Breast epithelium (tissue), 4 donors: ENCODE data around the gene HTR3B. TPM values are rescaled to one million over a fixed set of nuclear protein-coding genes. Genes with fewer than 3 reads are reported as not detected.

Experiments used
- DNase-seq, 2 donors: peaks; one replicate each; pipeline ENCODE4 v3.0.0-alpha.2; 2019; ENCODE audit warnings: low spot score in 2 of 2
- H3K27ac ChIP-seq, 2 donors: fragments of 200-600 bp; sonication (generic) in 1 of 2; one replicate each; pipeline ENCODE4 v1.5.1; 2016 to 2019; ENCODE audit warnings: mild to moderate bottlenecking in 1 of 2
- H3K27me3 ChIP-seq, 2 donors: fragments of 200-600 bp; sonication (generic) in 1 of 2; one replicate each; pipeline versions ENCODE4 v1.5.1 to v1.6.0; 2017 to 2019; ENCODE audit warnings: control low read depth in 1 of 2, mild to moderate bottlenecking in 1 of 2
- H3K36me3 ChIP-seq: fragments of 200-600 bp; one replicate; pipeline ENCODE4 v1.5.1; 2019
- H3K4me1 ChIP-seq, 2 donors: fragments of 200-600 bp; sonication (generic); one replicate each; pipeline ENCODE4 v1.5.1; 2016 to 2019; ENCODE audit warnings: control low read depth in 1 of 2
- H3K4me3 ChIP-seq, 3 donors: fragments of 200-600 bp; sonication (generic); 1 replicate in 2 of 3; 2 replicates in 1 of 3; pipeline ENCODE4 v1.5.1; 2016 to 2019; ENCODE audit warnings: mild to moderate bottlenecking in 3 of 3, moderate library complexity in 2 of 3
- H3K9me3 ChIP-seq, 2 donors: fragments of 200-600 bp; sonication (generic) in 1 of 2; one replicate each; pipeline ENCODE4 v1.5.1; 2016 to 2019; ENCODE audit warnings: control low read depth in 1 of 2
- POLR2A ChIP-seq: fragments of 450-650 bp; IDR thresholded peaks from one replicate; pipeline ENCODE4 v1.6.1; 2016; ENCODE audit warnings: antibody characterized with exemption, mild to moderate bottlenecking, moderate library complexity
- POLR2AphosphoS5 ChIP-seq, 3 donors: sonication (generic); formaldehyde crosslinking; IDR thresholded peaks; one replicate each; pipeline ENCODE4 v1.6.1; 2017; ENCODE audit warnings: antibody characterized with exemption in 3 of 3
- intact Hi-C: fragments of 100-400 bp; cut with DNase I; formaldehyde crosslinking; loops from one replicate; pipeline ENCODE4 v1.15.1; 2023; ENCODE audit warnings: low total_unique reads
- total RNA-seq, 3 donors: library from RNA; depleted of rRNA; stranded (reverse); fragments of >200 nt; gene quantifications; one replicate each; pipeline ENCODE4 v1.1.0, GENCODE V29; 2016
- TF ChIP-seq, protein P1 (sequence below), 3 donors: fragments of 450-650 bp; IDR thresholded peaks; one replicate each; pipeline ENCODE4 v1.5.1; 2016 to 2017; ENCODE audit warnings: antibody characterized with exemption in 3 of 3, mild to moderate bottlenecking in 3 of 3, moderate library complexity in 3 of 3

Gene HTR3B
- total RNA-seq, 3 donors from 2014 or later, result not detected

DNA sequence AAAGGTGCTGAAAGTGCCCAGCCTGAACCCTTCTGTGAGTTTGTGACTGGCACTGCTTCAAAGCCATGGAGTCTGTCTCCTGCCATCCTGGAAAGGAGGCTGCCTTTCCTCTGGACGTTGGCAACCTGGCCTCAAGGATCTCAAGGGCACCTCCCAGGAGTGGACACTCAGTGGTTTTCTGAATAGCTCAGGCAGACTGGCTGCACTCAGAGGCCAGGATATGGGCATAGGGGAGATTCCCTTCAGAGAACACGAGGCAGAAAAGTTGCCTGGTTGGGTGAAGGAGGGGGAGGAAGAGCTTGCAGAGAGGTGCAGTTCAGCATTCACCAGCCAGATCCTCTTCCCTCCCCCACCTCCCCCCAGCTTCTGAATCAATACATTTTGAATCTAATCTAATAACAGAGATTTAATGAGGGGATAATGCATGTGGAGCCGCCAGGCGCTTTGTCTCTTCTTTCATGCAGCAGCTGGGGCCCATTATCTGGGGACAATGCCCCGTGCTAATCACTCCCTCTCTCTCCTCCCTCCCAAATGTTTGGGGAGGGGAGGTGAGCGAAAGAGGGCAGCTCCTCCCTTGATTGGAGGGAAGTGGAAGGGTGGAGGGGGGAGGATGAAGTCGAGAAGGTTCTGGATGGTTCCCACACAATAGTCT, 88.0 kb downstream of the HTR3B start:
- peaks cover 0 to 27% of the 10 kb centered on the region in 2 donors for H3K27me3 ChIP-seq
- no peak overlapping the region for H3K4me3 ChIP-seq
- DNase-seq, result no peak
- H3K9me3 ChIP-seq, result no peaks in the 10 kb centered on the region
- H3K27ac ChIP-seq, result no peak overlapping the region
- intact Hi-C loops, result no loop called here
- H3K4me1 ChIP-seq, result no peaks in the 10 kb centered on the region
- TF ChIP-seq POLR2AphosphoS5 (IDR thresholded peaks at IDR 0.05), result no peak
- H3K36me3 ChIP-seq, result no peaks in the 10 kb centered on the region

DNA sequence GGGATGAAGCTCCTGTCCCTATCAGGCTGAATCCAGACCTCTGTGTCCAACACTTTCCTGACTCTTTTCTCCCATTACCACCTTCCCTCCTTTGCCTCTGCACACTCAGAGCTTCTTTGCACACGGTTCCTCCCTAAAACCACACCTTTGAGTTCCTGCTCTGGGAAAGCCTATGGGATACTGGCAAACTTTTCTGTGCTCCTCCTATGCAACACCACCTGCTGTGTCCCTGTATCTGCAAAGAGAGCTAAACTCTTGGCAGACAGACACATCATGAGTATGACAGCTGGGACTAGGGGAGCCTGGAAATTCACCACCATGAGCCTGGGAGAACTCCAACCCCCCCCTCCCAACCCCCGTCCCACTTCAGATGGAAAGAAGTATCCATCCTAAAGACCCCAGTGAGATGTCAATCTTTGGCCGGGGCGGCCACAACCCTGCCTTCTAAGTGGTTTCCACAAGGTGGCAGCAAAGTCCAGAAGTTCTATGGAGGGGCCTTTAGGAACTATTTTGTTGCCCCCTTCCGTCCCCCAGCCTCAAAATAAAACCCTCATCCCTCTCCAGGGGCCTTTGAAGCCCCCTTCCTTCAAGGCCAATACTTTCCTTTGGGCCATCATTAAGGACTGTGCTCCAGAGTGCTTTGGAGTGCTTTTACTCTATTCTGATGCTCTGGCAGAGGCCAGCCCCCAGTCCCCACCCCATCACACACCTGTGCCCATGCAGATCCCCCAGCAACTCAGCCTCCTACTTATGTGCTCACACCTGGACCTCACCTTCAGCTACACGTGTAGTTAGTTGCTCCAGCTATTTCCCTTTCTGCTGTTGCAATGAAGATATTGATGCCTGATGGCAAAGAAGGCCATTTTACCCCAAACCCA, 89.7 kb downstream of the HTR3B start:
- H3K27me3 ChIP-seq, result peaks cover 0 to 35% of the 10 kb centered on the region in 2 donors
- H3K4me3 ChIP-seq, result no peak overlapping the region
- no peak for DNase-seq
- intact Hi-C loops, result no loop called here
- TF ChIP-seq, protein P1, sequence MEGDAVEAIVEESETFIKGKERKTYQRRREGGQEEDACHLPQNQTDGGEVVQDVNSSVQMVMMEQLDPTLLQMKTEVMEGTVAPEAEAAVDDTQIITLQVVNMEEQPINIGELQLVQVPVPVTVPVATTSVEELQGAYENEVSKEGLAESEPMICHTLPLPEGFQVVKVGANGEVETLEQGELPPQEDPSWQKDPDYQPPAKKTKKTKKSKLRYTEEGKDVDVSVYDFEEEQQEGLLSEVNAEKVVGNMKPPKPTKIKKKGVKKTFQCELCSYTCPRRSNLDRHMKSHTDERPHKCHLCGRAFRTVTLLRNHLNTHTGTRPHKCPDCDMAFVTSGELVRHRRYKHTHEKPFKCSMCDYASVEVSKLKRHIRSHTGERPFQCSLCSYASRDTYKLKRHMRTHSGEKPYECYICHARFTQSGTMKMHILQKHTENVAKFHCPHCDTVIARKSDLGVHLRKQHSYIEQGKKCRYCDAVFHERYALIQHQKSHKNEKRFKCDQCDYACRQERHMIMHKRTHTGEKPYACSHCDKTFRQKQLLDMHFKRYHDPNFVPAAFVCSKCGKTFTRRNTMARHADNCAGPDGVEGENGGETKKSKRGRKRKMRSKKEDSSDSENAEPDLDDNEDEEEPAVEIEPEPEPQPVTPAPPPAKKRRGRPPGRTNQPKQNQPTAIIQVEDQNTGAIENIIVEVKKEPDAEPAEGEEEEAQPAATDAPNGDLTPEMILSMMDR (IDR thresholded peaks at IDR 0.05), result peak; percentile 8 to 64 (median 54)
- no peak for TF ChIP-seq POLR2A
- no peak for TF ChIP-seq POLR2AphosphoS5 (IDR thresholded peaks at IDR 0.05)
- H3K36me3 ChIP-seq, result no peaks in the 10 kb centered on the region
- no peaks in the 10 kb centered on the region for H3K4me1 ChIP-seq
- H3K27ac ChIP-seq, result no peak overlapping the region
- H3K9me3 ChIP-seq, result no peaks in the 10 kb centered on the region

Other genes with a start within 250 kb of the HTR3B start
- gene TMPRSS5, start 198.5 kb upstream of the HTR3B start, total RNA-seq, result 10 to 100 TPM in 1 of 3 donors, 1 to 10 TPM in 2; 1.6 to 11.3 (median 4.9) TPM
- gene ZW10, start 131.1 kb upstream of the HTR3B start, total RNA-seq, result 10 to 100 TPM; 11.5 to 20.8 (median 18.7) TPM
- gene CLDN25, start 125.0 kb upstream of the HTR3B start, total RNA-seq, result not detected
- 10 to 100 TPM; 15.5 to 38.5 (median 30.2) TPM for gene USP28, start 29.2 kb upstream of the HTR3B start, total RNA-seq
- under 1 TPM in 1 of 3 donors, not detected in 2; 0.33 TPM for gene HTR3A, start 70.3 kb downstream of the HTR3B start, total RNA-seq
- 100 to 1,000 TPM; 236 to 358 (median 271) TPM for gene ZBTB16, start 154.9 kb downstream of the HTR3B start, total RNA-seq